ENCODE results near the gene APBB2.

The APBB2 gene

DNA sequence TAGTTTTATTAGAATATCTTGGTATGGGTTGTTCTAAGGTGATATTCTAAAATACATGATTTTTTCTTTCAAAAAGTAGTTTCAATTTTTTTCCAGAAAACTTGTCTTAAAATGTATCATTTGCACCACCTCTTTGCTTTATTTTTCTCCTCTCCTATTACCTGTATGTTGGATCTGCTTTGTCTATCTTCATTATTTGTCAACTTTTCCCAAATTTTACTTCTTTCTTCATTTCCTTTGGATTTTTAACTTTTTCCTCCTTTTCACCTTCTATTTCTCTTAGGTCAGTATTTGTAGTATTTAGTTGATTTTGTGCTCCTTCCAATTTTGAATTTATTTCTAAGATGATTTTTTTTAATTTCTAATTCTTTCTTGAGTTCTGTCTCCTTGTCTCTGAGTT lies 169.6 kb downstream of the APBB2 start:
- Histone ChIP-seq H3K27ac (no peak overlapping the region), H3K9me3 (peaks cover 39% of the 10 kb centered on the region), H4K20me1 (no peaks in the 10 kb centered on the region), H3K4me1 (no peaks in the 10 kb centered on the region), H3K27me3 (no peaks in the 10 kb centered on the region), H3K36me3 (no peaks in the 10 kb centered on the region), H3K4me2 (no peak overlapping the region), H3K9ac (no peak overlapping the region), H3K4me3 (no peak overlapping the region)
- no peak for TF ChIP-seq Cebpa-rat (IDR thresholded peaks at IDR 0.05)

DNA sequence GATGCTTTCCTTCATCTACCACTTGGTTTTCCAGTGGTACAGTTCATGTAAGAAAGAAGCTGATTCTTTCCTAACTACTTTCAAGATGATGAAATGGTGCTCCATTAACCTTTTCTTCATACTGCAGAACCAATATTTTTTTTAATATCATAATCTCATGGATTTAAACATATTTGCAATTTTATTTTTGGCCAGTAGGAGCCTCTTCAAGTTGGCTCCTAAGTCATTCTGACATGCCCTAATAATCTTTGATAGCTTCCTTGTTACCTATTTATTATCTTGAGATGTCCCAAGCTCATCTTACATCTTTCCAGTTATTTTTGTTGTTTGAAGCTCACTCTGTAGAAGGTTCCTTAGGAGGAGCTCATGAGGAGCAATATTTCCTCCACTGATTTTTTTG lies 170.2 kb downstream of the APBB2 start:
- TF ChIP-seq Cebpa-rat (IDR thresholded peaks at IDR 0.05): no peak
- H3K9ac ChIP-seq: no peak overlapping the region
- H3K36me3 ChIP-seq: no peaks in the 10 kb centered on the region
- no peak overlapping the region for H3K27ac ChIP-seq
- H3K4me3 ChIP-seq: no peak overlapping the region
- no peaks in the 10 kb centered on the region for H4K20me1 ChIP-seq
- H3K27me3 ChIP-seq: no peaks in the 10 kb centered on the region
- H3K4me2 ChIP-seq: no peak overlapping the region
- no peaks in the 10 kb centered on the region for H3K4me1 ChIP-seq
- H3K9me3 ChIP-seq: peaks cover 33% of the 10 kb centered on the region

DNA sequence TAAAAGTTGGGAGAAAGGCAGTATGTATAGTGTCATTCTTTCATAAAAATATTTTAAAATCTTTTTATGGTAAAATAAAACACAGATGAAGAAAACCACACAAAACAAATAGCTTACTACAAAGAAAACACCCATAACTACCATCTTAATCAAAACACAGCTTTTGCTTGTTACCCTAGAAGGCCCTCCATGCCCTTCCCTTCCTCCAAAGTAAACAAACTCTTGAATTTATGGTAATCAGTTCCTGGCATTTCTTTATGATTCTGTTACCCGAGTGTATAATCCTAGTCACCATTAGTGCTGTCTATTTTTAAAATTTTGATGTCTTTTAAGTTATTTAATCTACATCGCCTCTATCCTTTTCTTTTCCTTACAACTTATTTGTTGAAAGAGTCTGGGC lies 170.9 kb downstream of the APBB2 start:
- Histone ChIP-seq H4K20me1 (no peaks in the 10 kb centered on the region), H3K9ac (no peak overlapping the region), H3K27me3 (no peaks in the 10 kb centered on the region), H3K4me1 (no peaks in the 10 kb centered on the region), H3K36me3 (no peaks in the 10 kb centered on the region), H3K9me3 (peaks cover 27% of the 10 kb centered on the region), H3K4me3 (no peak overlapping the region), H3K27ac (no peak overlapping the region), H3K4me2 (no peak overlapping the region)
- TF ChIP-seq Cebpa-rat (IDR thresholded peaks at IDR 0.05): no peak

DNA sequence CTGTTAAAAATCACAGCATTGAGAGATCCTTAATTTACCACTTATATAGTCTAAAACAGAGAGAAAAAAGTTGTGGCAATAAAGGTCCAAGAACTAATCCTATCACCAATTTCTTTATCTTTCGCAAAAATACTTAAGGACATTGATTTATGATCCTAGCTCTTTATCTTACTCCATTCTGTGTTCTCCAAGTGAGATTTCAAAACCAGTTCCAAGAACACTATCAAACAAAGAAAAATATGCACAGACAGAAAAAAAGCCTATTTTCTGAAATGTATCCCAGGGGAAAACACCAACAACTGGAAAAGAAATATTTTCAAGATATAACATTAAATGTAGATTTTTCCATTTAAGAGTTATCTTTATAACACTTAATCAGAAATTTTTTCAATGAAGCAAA lies 172.8 kb downstream of the APBB2 start:
- H3K27ac ChIP-seq: no peak overlapping the region
- H3K27me3 ChIP-seq: no peaks in the 10 kb centered on the region
- H4K20me1 ChIP-seq: no peaks in the 10 kb centered on the region
- H3K9ac ChIP-seq: no peak overlapping the region
- no peaks in the 10 kb centered on the region for H3K36me3 ChIP-seq
- no peaks in the 10 kb centered on the region for H3K4me1 ChIP-seq
- no peak overlapping the region for H3K4me3 ChIP-seq
- peaks cover 23% of the 10 kb centered on the region for H3K9me3 ChIP-seq
- H3K4me2 ChIP-seq: no peak overlapping the region
- TF ChIP-seq Cebpa-rat (IDR thresholded peaks at IDR 0.05): no peak

DNA sequence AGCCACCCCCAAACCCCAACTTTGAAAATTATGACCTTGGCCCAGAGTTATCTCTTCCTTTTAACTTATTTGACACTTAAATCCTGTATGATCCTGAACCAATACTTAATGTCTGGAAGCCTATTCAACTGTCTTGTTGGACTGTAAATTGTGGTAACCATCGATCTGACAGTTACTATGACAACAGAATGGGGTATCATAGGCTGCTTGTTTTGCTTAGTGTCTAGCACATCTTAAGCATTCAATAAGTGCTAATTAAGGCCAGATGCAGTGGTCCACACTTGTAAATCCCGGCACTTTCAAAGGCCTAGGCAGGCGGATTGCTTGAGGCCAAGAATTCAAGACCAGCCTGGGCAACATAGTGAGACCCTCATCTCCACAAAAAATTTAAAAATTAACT lies 175.0 kb downstream of the APBB2 start:
- no peak overlapping the region for H3K4me2 ChIP-seq
- no peak for TF ChIP-seq Cebpa-rat (IDR thresholded peaks at IDR 0.05)
- H4K20me1 ChIP-seq: no peaks in the 10 kb centered on the region
- H3K4me1 ChIP-seq: no peaks in the 10 kb centered on the region
- no peaks in the 10 kb centered on the region for H3K27me3 ChIP-seq
- no peaks in the 10 kb centered on the region for H3K36me3 ChIP-seq
- no peak overlapping the region for H3K4me3 ChIP-seq
- no peak overlapping the region for H3K9ac ChIP-seq
- H3K27ac ChIP-seq: no peak overlapping the region
- H3K9me3 ChIP-seq: peaks cover 3% of the 10 kb centered on the region; the same call in 1 of the 2 replicates

DNA sequence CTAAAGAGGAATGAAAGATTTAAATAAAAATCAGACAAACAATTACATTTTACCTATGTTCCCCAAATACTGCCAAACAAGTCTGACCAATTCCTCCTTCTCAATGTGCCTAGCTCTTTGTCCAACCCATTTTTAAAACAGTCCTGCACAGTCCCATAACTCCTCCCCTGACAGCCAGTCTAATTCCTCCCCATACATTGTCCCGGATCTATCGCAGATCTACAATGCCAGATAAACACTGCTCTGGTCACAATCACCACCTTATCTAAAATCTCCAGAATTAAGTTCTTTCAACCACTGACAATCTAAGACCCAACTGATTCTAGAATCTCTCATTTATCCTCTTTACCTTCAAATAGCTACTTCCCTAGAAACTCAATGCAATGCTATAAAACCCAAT lies 176.0 kb downstream of the APBB2 start:
- no peaks in the 10 kb centered on the region for H3K27me3 ChIP-seq
- no peak for TF ChIP-seq Cebpa-rat (IDR thresholded peaks at IDR 0.05)
- no peak overlapping the region for H3K9ac ChIP-seq
- no peak overlapping the region for H3K27ac ChIP-seq
- H3K9me3 ChIP-seq: no peaks in the 10 kb centered on the region
- H3K4me3 ChIP-seq: no peak overlapping the region
- no peak overlapping the region for H3K4me2 ChIP-seq
- H4K20me1 ChIP-seq: no peaks in the 10 kb centered on the region
- H3K4me1 ChIP-seq: no peaks in the 10 kb centered on the region
- H3K36me3 ChIP-seq: no peaks in the 10 kb centered on the region

DNA sequence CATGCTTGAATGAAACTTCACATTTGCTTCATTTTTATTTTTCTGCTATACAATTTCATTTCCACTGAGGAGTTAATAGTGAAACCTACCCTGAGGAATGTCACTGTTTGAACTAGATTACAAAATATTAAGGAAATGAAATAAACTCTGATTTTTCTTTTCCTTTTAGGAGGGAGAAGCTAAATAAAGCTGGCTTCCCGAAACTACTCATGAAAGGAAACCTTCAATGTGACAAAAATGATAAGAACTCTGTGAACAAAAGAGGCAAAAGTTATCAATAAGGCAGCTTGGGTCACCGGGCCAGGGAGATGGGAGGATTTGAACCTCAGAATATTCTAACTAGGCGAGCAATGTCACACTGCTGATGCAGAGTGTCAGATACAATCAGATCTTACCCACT lies 185.2 kb downstream of the APBB2 start:
- peaks cover 26% of the 10 kb centered on the region for H3K9me3 ChIP-seq
- no peaks in the 10 kb centered on the region for H3K4me1 ChIP-seq
- H4K20me1 ChIP-seq: no peaks in the 10 kb centered on the region
- TF ChIP-seq Cebpa-rat (IDR thresholded peaks at IDR 0.05): no peak
- no peak overlapping the region for H3K9ac ChIP-seq
- no peaks in the 10 kb centered on the region for H3K27me3 ChIP-seq
- no peak overlapping the region for H3K27ac ChIP-seq
- H3K4me2 ChIP-seq: no peak overlapping the region
- H3K36me3 ChIP-seq: peaks cover 22% of the 10 kb centered on the region; the same call in 1 of the 2 replicates
- no peak overlapping the region for H3K4me3 ChIP-seq

DNA sequence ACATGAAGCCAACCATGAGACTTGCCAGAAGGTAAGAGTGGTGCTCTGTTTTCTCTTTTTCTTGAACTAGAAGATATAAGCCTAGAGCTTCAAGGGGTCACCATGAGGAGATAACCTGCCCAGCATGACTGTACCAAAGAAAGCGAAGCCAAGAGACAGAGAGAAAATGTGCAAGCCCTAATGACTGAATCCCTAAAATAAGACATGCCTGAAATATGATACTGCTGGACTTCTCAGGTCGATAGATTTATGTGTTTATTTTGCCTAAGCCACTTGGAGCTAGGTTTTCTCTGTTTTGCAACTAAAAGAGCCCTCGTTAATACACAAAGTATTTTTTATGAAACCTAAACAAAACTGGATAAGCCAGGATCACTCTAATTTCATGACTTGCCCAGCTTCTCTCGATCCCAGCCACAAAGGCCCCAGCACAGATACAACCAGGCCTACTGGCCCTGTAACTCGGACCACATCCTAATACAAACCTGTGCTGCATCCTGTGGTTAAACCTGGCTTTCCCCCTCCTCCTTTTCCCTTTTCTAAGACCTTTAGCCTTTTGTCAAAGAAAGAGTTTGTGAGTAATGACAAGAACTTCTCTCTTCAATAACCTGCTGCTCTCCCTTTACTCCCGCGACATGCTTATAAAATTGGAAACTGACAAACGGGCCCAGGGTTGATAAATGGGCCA lies 185.8 kb downstream of the APBB2 start:
- Histone ChIP-seq H3K9ac (no peak overlapping the region), H3K9me3 (peaks cover 26% of the 10 kb centered on the region), H3K27me3 (no peaks in the 10 kb centered on the region), H4K20me1 (no peaks in the 10 kb centered on the region), H3K27ac (no peak overlapping the region), H3K4me1 (no peaks in the 10 kb centered on the region), H3K36me3 (peaks cover 22% of the 10 kb centered on the region; the same call in 1 of the 2 replicates), H3K4me2 (no peak overlapping the region), H3K4me3 (no peak overlapping the region)
- TF ChIP-seq Cebpa-rat (IDR thresholded peaks at IDR 0.05): no peak

DNA sequence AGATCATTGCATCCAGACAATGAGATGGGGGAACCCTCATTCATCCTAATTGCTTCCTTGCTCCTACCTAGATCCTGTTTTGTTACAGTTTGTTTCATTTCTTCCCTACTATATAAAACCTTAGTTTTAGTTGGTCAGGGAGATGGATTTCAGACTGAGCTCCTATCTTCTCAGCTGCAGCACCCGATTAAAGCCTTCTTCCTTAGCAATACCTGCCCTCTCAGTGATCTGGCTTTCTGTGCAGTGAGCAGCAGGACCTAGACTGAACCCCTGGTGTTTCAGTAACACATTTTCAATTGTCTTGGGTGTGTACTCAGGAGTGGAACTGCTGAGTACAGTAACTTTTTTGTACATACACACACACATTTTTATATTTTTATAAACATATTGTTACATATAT lies 187.4 kb downstream of the APBB2 start:
- Histone ChIP-seq H3K4me2 (no peak overlapping the region), H3K27me3 (no peaks in the 10 kb centered on the region), H3K9ac (no peak overlapping the region), H4K20me1 (no peaks in the 10 kb centered on the region), H3K27ac (no peak overlapping the region), H3K36me3 (peaks cover 24% of the 10 kb centered on the region; the same call in 1 of the 2 replicates), H3K4me1 (no peaks in the 10 kb centered on the region), H3K9me3 (peaks cover 32% of the 10 kb centered on the region), H3K4me3 (no peak overlapping the region)
- no peak for TF ChIP-seq Cebpa-rat (IDR thresholded peaks at IDR 0.05)

DNA sequence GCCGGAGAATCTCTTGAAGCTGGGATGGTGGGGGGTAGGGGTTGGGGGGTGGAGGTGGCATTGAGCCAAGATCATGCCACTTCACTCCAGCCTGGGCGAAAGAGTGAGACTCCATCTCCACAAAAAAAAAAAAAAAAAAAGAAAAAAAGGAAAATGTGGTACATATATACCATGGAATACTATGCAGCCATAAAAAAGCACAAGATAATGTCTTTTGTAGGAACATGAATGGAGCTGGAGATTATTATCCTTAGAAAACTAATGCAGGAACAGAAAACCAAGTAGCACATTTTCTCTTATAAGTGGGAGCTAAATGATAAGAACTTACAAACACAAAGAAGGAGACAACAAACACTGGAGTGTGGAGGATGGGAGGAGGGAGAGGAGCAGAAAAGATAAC lies 188.5 kb downstream of the APBB2 start:
- TF ChIP-seq Cebpa-rat (IDR thresholded peaks at IDR 0.05): no peak
- H4K20me1 ChIP-seq: no peaks in the 10 kb centered on the region

More for the DNA sequence above, 188.5 kb downstream of the APBB2 start:
- no peak overlapping the region for H3K9ac ChIP-seq
- no peak overlapping the region for H3K4me2 ChIP-seq
- H3K36me3 ChIP-seq: peaks cover 32% of the 10 kb centered on the region
- H3K4me1 ChIP-seq: no peaks in the 10 kb centered on the region
- H3K9me3 ChIP-seq: peaks cover 43% of the 10 kb centered on the region
- H3K4me3 ChIP-seq: no peak overlapping the region
- H3K27ac ChIP-seq: no peak overlapping the region
- H3K27me3 ChIP-seq: no peaks in the 10 kb centered on the region
